HepG2 (cell line): ENCODE measurements around the gene ARFGEF3. TPM values are rescaled to one million over a fixed set of nuclear protein-coding genes. Genes with fewer than 3 reads are reported as not detected.

Source experiments
- ATAC-seq: fragments of 200-7000 bp; cut with Tn5 transposase; 3 replicates; pipeline ENCODE4 v1.9.1; 2020; ENCODE audit warnings: mild to moderate bottlenecking, moderate library complexity
- BruUV-seq: library from RNA; stranded (reverse); fragments of 400-500 nt; replicated peaks from 2 replicates; lab custom pipeline; 2021; lab: Mats Ljungman, UMichigan
- CTCF ChIA-PET: fragments of 300-600 bp; formaldehyde crosslinking; extraction: SDS; loops from one replicate; lab custom pipeline; 2021; ENCODE audit warnings: low total read pairs, inconsistent platforms, low intra/inter-chr PET ratio; lab: Yijun Ruan, JAX
- POLR2A ChIA-PET: fragments of 350-600 bp; sonication (Branson Sonifier 250); formaldehyde crosslinking; loops from one replicate; lab custom pipeline; 2020; ENCODE audit warnings: antibody characterized with exemption, inconsistent platforms; lab: Yijun Ruan, JAX
- DNase-seq: peaks from one replicate; pipeline ENCODE4 v3.0.0-alpha.2; 2015; ENCODE audit warnings: low spot score
- FAIRE-seq: peaks from 3 replicates; lab custom pipeline; 2011; peaks lifted over from hg19 to GRCh38; lab: Jason Lieb, UNC
- H2AFZ ChIP-seq: one replicate; pipeline ENCODE4 v1.6.1; 2011; ENCODE audit warnings: low read length, inconsistent platforms
- H3K27ac ChIP-seq: fragments of 300-600 bp; 3 replicates; pipeline ENCODE4 v1.8.0; 2011; ENCODE audit warnings: mixed run types, mild to moderate bottlenecking, mixed read lengths, low read length, inconsistent platforms; ENCODE audit not compliant: insufficient read depth; ENCODE audit errors: extremely low read length
- H3K27me3 ChIP-seq, 2 experiments: fragments of 200-600 bp in 1 of 2; 2 replicates in 1 of 2; 3 replicates in 1 of 2; pipeline versions ENCODE4 v1.6.0 to v1.8.0; 2011; ENCODE audit warnings: low read length in 2 of 2, mild to moderate bottlenecking in 2 of 2, moderate library complexity in 2 of 2, inconsistent platforms in 1 of 2; ENCODE audit not compliant: insufficient read depth in 2 of 2, control insufficient read depth in 1 of 2
- H3K36me3 ChIP-seq, 2 experiments: fragments of 200-600 bp in 1 of 2; replicated peaks in 1 of 2; 2 replicates in 1 of 2; 3 replicates in 1 of 2; pipeline versions ENCODE4 v1.5.1 to v1.8.0; 2011; ENCODE audit warnings: low read length in 2 of 2, inconsistent platforms in 1 of 2; ENCODE audit not compliant: insufficient read depth in 2 of 2, control insufficient read depth in 1 of 2
- H3K4me1 ChIP-seq: 2 replicates; pipeline ENCODE4 v1.5.1; 2012; ENCODE audit warnings: low read length, inconsistent platforms; ENCODE audit not compliant: insufficient read depth
- H3K4me2 ChIP-seq: 2 replicates; pipeline ENCODE4 v1.6.0; 2011; ENCODE audit warnings: low read depth, low read length, inconsistent platforms
- H3K4me3 ChIP-seq, 3 experiments: fragments of 200-600 bp in 1 of 3; sonication (generic), shearing (Covaris generic) in 1 of 3; replicated peaks in 1 of 3; 2 replicates each; pipeline ENCODE4 v1.5.1; 2011 to 2016; ENCODE audit warnings: low read length in 3 of 3, inconsistent platforms in 2 of 3, low read depth in 2 of 3, mild to moderate bottlenecking in 2 of 3, control low read depth in 1 of 3, mixed read lengths in 1 of 3; ENCODE audit not compliant: insufficient read depth in 1 of 3
- H3K79me2 ChIP-seq: one replicate; pipeline ENCODE4 v1.6.1; 2011; ENCODE audit warnings: low read length, inconsistent platforms; ENCODE audit not compliant: insufficient read depth
- H3K9ac ChIP-seq: 2 replicates; pipeline ENCODE4 v1.6.0; 2011; ENCODE audit warnings: mild to moderate bottlenecking, low read depth, low read length, inconsistent platforms; ENCODE audit not compliant: insufficient read depth
- H3K9me3 ChIP-seq: 2 replicates; pipeline ENCODE4 v1.5.1; 2012; ENCODE audit warnings: mild to moderate bottlenecking, low read length
- H4K20me1 ChIP-seq: 2 replicates; pipeline ENCODE4 v1.6.0; 2011; ENCODE audit warnings: inconsistent platforms, mild to moderate bottlenecking, low read length, moderate library complexity; ENCODE audit not compliant: insufficient read depth
- ARID2 ChIP-seq: sonication (generic); formaldehyde crosslinking; IDR thresholded peaks from 2 replicates; pipeline ENCODE4 v1.8.1; 2022; ENCODE audit warnings: mild to moderate bottlenecking, missing genetic modification reagents, borderline replicate concordance
- BCL6 ChIP-seq: IDR thresholded peaks from 2 replicates; pipeline ENCODE4 v1.6.1; 2016; ENCODE audit warnings: missing genetic modification reagents, missing compliant biosample characterization
- FOXJ3 ChIP-seq: sonication (generic); formaldehyde crosslinking; IDR thresholded peaks from 2 replicates; pipeline ENCODE4 v1.4.0; 2020; ENCODE audit warnings: missing genetic modification reagents, mild to moderate bottlenecking, borderline replicate concordance
- FOXP1 ChIP-seq, 2 experiments: fragments of 450-650 bp in 1 of 2; IDR thresholded peaks; 2 replicates each; pipeline ENCODE4 v1.6.1; 2017 to 2018; ENCODE audit warnings: antibody characterized with exemption in 1 of 2
- IRF1 ChIP-seq: sonication (generic); formaldehyde crosslinking; IDR thresholded peaks from 2 replicates; pipeline ENCODE4 v1.4.0; 2020; ENCODE audit warnings: low read depth, mild to moderate bottlenecking, missing genetic modification reagents
- NAIF1 ChIP-seq: sonication (generic); formaldehyde crosslinking; IDR thresholded peaks from 2 replicates; pipeline ENCODE4 v1.5.0; 2020; ENCODE audit warnings: mild to moderate bottlenecking, missing genetic modification reagents, borderline replicate concordance
- RBM39 ChIP-seq: fragments of 200-400 bp; formaldehyde crosslinking; IDR thresholded peaks from one replicate; pipeline ENCODE4 v1.6.1; 2018; ENCODE audit warnings: antibody characterized with exemption, mild to moderate bottlenecking, low read depth, low read length; ENCODE audit not compliant: poor library complexity, severe bottlenecking
- USF2 ChIP-seq, 2 experiments: sonication (generic) in 1 of 2; formaldehyde crosslinking in 1 of 2; IDR thresholded peaks; 2 replicates each; pipeline versions ENCODE4 v1.5.1 to v1.6.1; 2011 to 2020; ENCODE audit warnings: borderline replicate concordance in 1 of 2, low read depth in 1 of 2, low read length in 1 of 2, mild to moderate bottlenecking in 1 of 2, missing genetic modification reagents in 1 of 2, moderate library complexity in 1 of 2
- ZNF496 ChIP-seq: sonication (generic); formaldehyde crosslinking; IDR thresholded peaks from 2 replicates; pipeline ENCODE4 v1.8.1; 2023; ENCODE audit warnings: mild to moderate bottlenecking, moderate library complexity, missing genetic modification reagents; ENCODE audit not compliant: insufficient replicate concordance
- in situ Hi-C: cut with HindIII; loops from 2 replicates; pipeline ENCODE4 v1.10.0; 2017; ENCODE audit warnings: low pct_unique_long_range_greater_than_20kb; ENCODE audit not compliant: extremely low pct_ligation_motif_present
- intact Hi-C: fragments of 100-400 bp; cut with micrococcal nuclease; formaldehyde crosslinking; loops from one replicate; pipeline ENCODE4 v1.10.0; 2022; ENCODE audit not compliant: unreplicated experiment
- polyA plus RNA-seq, 8 experiments: library from polyadenylated mRNA; depleted of rRNA in 3 of 8; stranded (reverse) in 7 of 8; unstranded in 1 of 8; fragments of >200 nt; fragmentation: Illumina TruSeq in 4 of 8; extraction: Trizol in 4 of 8; gene quantifications; 2 replicates each; pipeline versions ENCODE4 v1.2.1 to v1.2.3, GENCODE V29; 2011 to 2016; ENCODE audit warnings: low read depth in 4 of 8, missing spikeins in 1 of 8, mixed read lengths in 1 of 8; ENCODE audit not compliant: insufficient read depth in 1 of 8
- total RNA-seq, 5 experiments: library from RNA; depleted of rRNA; stranded (reverse); fragments of >200 nt; fragmentation: Illumina TruSeq; extraction: Trizol; gene quantifications; 2 replicates each; pipeline ENCODE4 v1.2.3, GENCODE V29; 2016; ENCODE audit warnings: low read depth in 1 of 5
- TF ChIP-seq, protein P1 (sequence below): sonication (generic); formaldehyde crosslinking; conservative IDR thresholded peaks from 2 replicates; pipeline ENCODE4 v1.5.0; 2020; ENCODE audit warnings: missing genetic modification reagents
- TF ChIP-seq, protein P2 (sequence below): fragments of 450-650 bp; IDR thresholded peaks from 2 replicates; pipeline ENCODE4 v1.6.1; 2017; ENCODE audit warnings: mild to moderate bottlenecking

Gene ARFGEF3
- total and polyA plus RNA-seq, 2 of the 13 experiments (the other 11 are each of a cell fraction or from before 2014, with no cell fraction given): 0.60 to 2.6 TPM

GRCh38 chr6:138264372-138264880 lies 102.7 kb downstream of the ARFGEF3 start:
- Histone ChIP-seq H3K4me1 (peaks cover 37% of the 10 kb centered on the region), H4K20me1 (no peaks in the 10 kb centered on the region), H3K27ac (no peak overlapping the region), H3K36me3 (no peaks in the 10 kb centered on the region; a peak in 1 of 5 replicates), H3K27me3 (no peaks in the 10 kb centered on the region), H3K4me2 (no peak overlapping the region), H3K9me3 (no peaks in the 10 kb centered on the region), H2AFZ (no peak overlapping the region), H3K79me2 (no peaks in the 10 kb centered on the region), H3K4me3 (no peak overlapping the region), H3K9ac (no peak overlapping the region)
- BruUV-seq: no TSS peak
- ChIA-PET CTCF (no interaction called here), POLR2A (no interaction called here)
- ATAC-seq (no peak), DNase-seq (peak; percentile 15), FAIRE-seq (no peak)
- intact Hi-C loops: loop anchor here (1.0 kb wide), 1 partner anchor 9 kb away; no protein-coding TSS in a partner anchor
- in situ Hi-C loops: no loop called here
- TF ChIP-seq, protein P1, sequence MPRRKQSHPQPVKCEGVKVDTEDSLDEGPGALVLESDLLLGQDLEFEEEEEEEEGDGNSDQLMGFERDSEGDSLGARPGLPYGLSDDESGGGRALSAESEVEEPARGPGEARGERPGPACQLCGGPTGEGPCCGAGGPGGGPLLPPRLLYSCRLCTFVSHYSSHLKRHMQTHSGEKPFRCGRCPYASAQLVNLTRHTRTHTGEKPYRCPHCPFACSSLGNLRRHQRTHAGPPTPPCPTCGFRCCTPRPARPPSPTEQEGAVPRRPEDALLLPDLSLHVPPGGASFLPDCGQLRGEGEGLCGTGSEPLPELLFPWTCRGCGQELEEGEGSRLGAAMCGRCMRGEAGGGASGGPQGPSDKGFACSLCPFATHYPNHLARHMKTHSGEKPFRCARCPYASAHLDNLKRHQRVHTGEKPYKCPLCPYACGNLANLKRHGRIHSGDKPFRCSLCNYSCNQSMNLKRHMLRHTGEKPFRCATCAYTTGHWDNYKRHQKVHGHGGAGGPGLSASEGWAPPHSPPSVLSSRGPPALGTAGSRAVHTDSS (CRISPR knock-in tag): no peak
- no peak for TF ChIP-seq ARID2 (CRISPR knock-in tag)
- TF ChIP-seq USF2 (IDR thresholded peaks at IDR 0.05; ENCODE audit: low read depth, low read length): no peak
- no peak for TF ChIP-seq USF2 (CRISPR knock-in tag; IDR thresholded peaks at IDR 0.05; ENCODE audit: borderline replicate concordance)
- TF ChIP-seq RBM39: no peak
- TF ChIP-seq IRF1: no peak
- TF ChIP-seq ZNF496: no peak
- TF ChIP-seq NAIF1 (CRISPR knock-in tag): no peak
- TF ChIP-seq, protein P2, sequence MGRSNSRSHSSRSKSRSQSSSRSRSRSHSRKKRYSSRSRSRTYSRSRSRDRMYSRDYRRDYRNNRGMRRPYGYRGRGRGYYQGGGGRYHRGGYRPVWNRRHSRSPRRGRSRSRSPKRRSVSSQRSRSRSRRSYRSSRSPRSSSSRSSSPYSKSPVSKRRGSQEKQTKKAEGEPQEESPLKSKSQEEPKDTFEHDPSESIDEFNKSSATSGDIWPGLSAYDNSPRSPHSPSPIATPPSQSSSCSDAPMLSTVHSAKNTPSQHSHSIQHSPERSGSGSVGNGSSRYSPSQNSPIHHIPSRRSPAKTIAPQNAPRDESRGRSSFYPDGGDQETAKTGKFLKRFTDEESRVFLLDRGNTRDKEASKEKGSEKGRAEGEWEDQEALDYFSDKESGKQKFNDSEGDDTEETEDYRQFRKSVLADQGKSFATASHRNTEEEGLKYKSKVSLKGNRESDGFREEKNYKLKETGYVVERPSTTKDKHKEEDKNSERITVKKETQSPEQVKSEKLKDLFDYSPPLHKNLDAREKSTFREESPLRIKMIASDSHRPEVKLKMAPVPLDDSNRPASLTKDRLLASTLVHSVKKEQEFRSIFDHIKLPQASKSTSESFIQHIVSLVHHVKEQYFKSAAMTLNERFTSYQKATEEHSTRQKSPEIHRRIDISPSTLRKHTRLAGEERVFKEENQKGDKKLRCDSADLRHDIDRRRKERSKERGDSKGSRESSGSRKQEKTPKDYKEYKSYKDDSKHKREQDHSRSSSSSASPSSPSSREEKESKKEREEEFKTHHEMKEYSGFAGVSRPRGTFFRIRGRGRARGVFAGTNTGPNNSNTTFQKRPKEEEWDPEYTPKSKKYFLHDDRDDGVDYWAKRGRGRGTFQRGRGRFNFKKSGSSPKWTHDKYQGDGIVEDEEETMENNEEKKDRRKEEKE: no peak
- TF ChIP-seq BCL6: peak; percentile 57; the same call in 1 of the 2 replicates
- TF ChIP-seq FOXP1 (IDR thresholded peaks at IDR 0.05): no peak
- TF ChIP-seq FOXP1 (CRISPR knock-in tag; IDR thresholded peaks at IDR 0.05): 0 out of 2 replicates have a peak, but pooled peaks have one; percentile 10
- no peak for TF ChIP-seq FOXJ3 (CRISPR knock-in tag)
